HCT116 (cell line): ENCODE measurements around the gene FBXO21. TPM values are rescaled to one million over a fixed set of nuclear protein-coding genes. Genes with fewer than 3 reads are reported as not detected.

Experiments
- ATAC-seq: fragments of 200-7000 bp; cut with Tn5 transposase; 2 replicates; pipeline ENCODE4 v1.9.1; 2020; ENCODE audit warnings: mild to moderate bottlenecking, moderate library complexity
- BruUV-seq: library from RNA; stranded (reverse); fragments of 400-500 nt; replicated peaks from 2 replicates; lab custom pipeline; 2021; lab: Mats Ljungman, UMichigan
- CTCF ChIA-PET: fragments of 300-600 bp; sonication (Branson Sonifier 250); formaldehyde crosslinking; loops from one replicate; lab custom pipeline; 2021; ENCODE audit warnings: antibody characterized with exemption; lab: Charles Lee
- POLR2A ChIA-PET: fragments of 300-600, 350-600 bp; sonication (Branson Sonifier 250); formaldehyde crosslinking; loops from one replicate; lab custom pipeline; 2021; ENCODE audit warnings: antibody characterized with exemption; lab: Charles Lee
- RAD21 ChIA-PET, 2 experiments: fragments of 300-600 bp; sonication (Branson Sonifier 250); formaldehyde crosslinking; loops; one replicate each; lab custom pipeline; 2023; ENCODE audit warnings: low total read pairs in 2 of 2; ENCODE audit not compliant: uncharacterized antibody in 2 of 2, unreplicated experiment in 2 of 2, low non-redundant PET in 1 of 2; lab: Charles Lee
- DNase-seq: peaks from one replicate; pipeline ENCODE4 v3.0.0-alpha.2; 2010; ENCODE audit warnings: low read depth, low spot score
- H2AFZ ChIP-seq: fragments of 200-600 bp; shearing (Covaris generic), sonication (generic); 2 replicates; pipeline ENCODE4 v1.6.1; 2017; ENCODE audit warnings: low read depth, mixed run types, mixed read lengths, antibody characterized with exemption, low read length; ENCODE audit not compliant: poor library complexity, severe bottlenecking
- H3K27ac ChIP-seq: 2 replicates; pipeline ENCODE4 v1.5.1; 2012; ENCODE audit warnings: low read depth, low read length
- H3K27me3 ChIP-seq: fragments of 200-600 bp; sonication (generic); 2 replicates; pipeline ENCODE4 v1.6.1; 2016; ENCODE audit warnings: mixed run types, low read length, mixed read lengths; ENCODE audit not compliant: insufficient read depth
- H3K36me3 ChIP-seq, 2 experiments: fragments of 200-500 bp in 1 of 2; fragments of 200-600 bp in 1 of 2; sonication (Bioruptor generic) in 1 of 2; sonication (generic) in 1 of 2; 2 replicates each; pipeline versions ENCODE4 v1.5.1 to v1.6.1; 2014 to 2016; ENCODE audit warnings: low read length in 2 of 2, inconsistent platforms in 1 of 2, mixed read lengths in 1 of 2, mixed run types in 1 of 2; ENCODE audit not compliant: insufficient read depth in 2 of 2, control insufficient read depth in 1 of 2
- H3K4me1 ChIP-seq, 2 experiments: fragments of 200-600 bp in 1 of 2; sonication (generic) in 1 of 2; 2 replicates each; pipeline versions ENCODE4 v1.5.1 to v1.6.1; 2012 to 2017; ENCODE audit warnings: low read length in 2 of 2, inconsistent platforms in 1 of 2, mild to moderate bottlenecking in 1 of 2, mixed read lengths in 1 of 2, mixed run types in 1 of 2, moderate library complexity in 1 of 2; ENCODE audit not compliant: insufficient read depth in 2 of 2, control insufficient read depth in 1 of 2
- H3K4me2 ChIP-seq: fragments of 200-600 bp; sonication (generic); 2 replicates; pipeline ENCODE4 v1.6.1; 2017; ENCODE audit warnings: mixed run types, low read length, mixed read lengths
- H3K4me3 ChIP-seq, 2 experiments: fragments of 200-600 bp in 1 of 2; sonication (generic) in 1 of 2; replicated peaks in 1 of 2; 2 replicates each; pipeline ENCODE4 v1.5.1; 2011 to 2016; ENCODE audit warnings: low read length in 2 of 2, control low read depth in 1 of 2, low read depth in 1 of 2, mild to moderate bottlenecking in 1 of 2, mixed read lengths in 1 of 2, mixed run types in 1 of 2
- H3K79me2 ChIP-seq: fragments of 200-600 bp; sonication (generic); 2 replicates; pipeline ENCODE4 v1.6.1; 2017; ENCODE audit warnings: mild to moderate bottlenecking, mixed run types, low read length, moderate library complexity, mixed read lengths; ENCODE audit not compliant: insufficient read depth
- H3K9ac ChIP-seq: fragments of 200-600 bp; sonication (generic); 2 replicates; pipeline ENCODE4 v1.6.1; 2016; ENCODE audit warnings: low read length, mixed read lengths
- H3K9me2 ChIP-seq: fragments of 200-600 bp; sonication (generic), shearing (Covaris generic); 2 replicates; pipeline ENCODE4 v1.6.1; 2017; ENCODE audit warnings: mixed run types, mild to moderate bottlenecking, moderate library complexity; ENCODE audit not compliant: insufficient read depth
- H3K9me3 ChIP-seq, 2 experiments: fragments of 200-500 bp in 1 of 2; fragments of 200-600 bp in 1 of 2; sonication (Bioruptor generic) in 1 of 2; sonication (generic) in 1 of 2; 2 replicates each; pipeline ENCODE4 v1.6.1; 2014 to 2017; ENCODE audit warnings: low read length in 2 of 2, mixed read lengths in 2 of 2, inconsistent platforms in 1 of 2, low read depth in 1 of 2, mild to moderate bottlenecking in 1 of 2, mixed run types in 1 of 2, moderate library complexity in 1 of 2; ENCODE audit not compliant: control insufficient read depth in 1 of 2, insufficient read depth in 1 of 2
- H4K20me1 ChIP-seq: fragments of 200-600 bp; sonication (generic), shearing (Covaris generic); 2 replicates; pipeline ENCODE4 v1.6.1; 2017; ENCODE audit warnings: mixed run types, mild to moderate bottlenecking, moderate library complexity; ENCODE audit not compliant: insufficient read depth
- ATF3 ChIP-seq: IDR thresholded peaks from 2 replicates; pipeline ENCODE4 v1.6.1; 2012
- CEBPB ChIP-seq: IDR thresholded peaks from 2 replicates; pipeline ENCODE4 v1.6.1; 2012; ENCODE audit warnings: low read depth
- CTCF ChIP-seq, 3 experiments: fragments of 200-600 bp in 1 of 3; sonication (generic) in 1 of 3; IDR thresholded peaks in 2 of 3; conservative IDR thresholded peaks in 1 of 3; 2 replicates each; pipeline ENCODE4 v1.5.1; 2012 to 2017; ENCODE audit warnings: low read depth in 2 of 3, low read length in 2 of 3, antibody characterized with exemption in 1 of 3, borderline replicate concordance in 1 of 3, control low read depth in 1 of 3, mild to moderate bottlenecking in 1 of 3, mixed read lengths in 1 of 3, mixed run types in 1 of 3, moderate library complexity in 1 of 3; ENCODE audit not compliant: insufficient read depth in 1 of 3
- ELF1 ChIP-seq: IDR thresholded peaks from 2 replicates; pipeline ENCODE4 v1.6.1; 2012; ENCODE audit warnings: low read depth, borderline replicate concordance
- EZH2phosphoT487 ChIP-seq: fragments of 200-600 bp; IDR thresholded peaks from 2 replicates; pipeline ENCODE4 v1.6.1; 2018; ENCODE audit warnings: antibody characterized with exemption, borderline replicate concordance
- SIN3A ChIP-seq: IDR thresholded peaks from 2 replicates; pipeline ENCODE4 v1.6.1; 2012; ENCODE audit warnings: low read depth
- SRF ChIP-seq: IDR thresholded peaks from 2 replicates; pipeline ENCODE4 v1.6.1; 2012; ENCODE audit warnings: low read depth
- YY1 ChIP-seq: IDR thresholded peaks from 2 replicates; pipeline ENCODE4 v1.6.1; 2011; ENCODE audit warnings: low read length, low read depth, moderate library complexity, mild to moderate bottlenecking; ENCODE audit not compliant: insufficient replicate concordance; ENCODE audit errors: extremely low read depth
- ZNF274 ChIP-seq: fragments of 200-500 bp; sonication (Bioruptor generic); IDR thresholded peaks from 2 replicates; pipeline ENCODE4 v1.6.1; 2014; ENCODE audit warnings: mild to moderate bottlenecking, low read depth, low read length, inconsistent platforms
- intact Hi-C: fragments of 100-400 bp; cut with micrococcal nuclease; formaldehyde crosslinking; loops from 2 replicates; pipeline ENCODE4 v1.10.0; 2022
- total RNA-seq: library from RNA; stranded (reverse); gene quantifications from one replicate; pipeline ENCODE4 v1.2.1, GENCODE V29; 2021; ENCODE audit not compliant: unreplicated experiment

Gene FBXO21
- total RNA-seq, 1 experiment from 2014 or later = 45.5 TPM

GRCh38 chr12:117129391-117129790, 60.9 kb downstream of the FBXO21 start (continued):
- TF ChIP-seq CTCF (IDR thresholded peaks at IDR 0.05 in 2 of 3, conservative IDR thresholded peaks at IDR 0.05 in 1 of 3; ENCODE audit: borderline replicate concordance in 1 of 3, insufficient read depth in 1 of 3, low read depth in 2 of 3, low read length in 2 of 3) = no peak
- TF ChIP-seq ATF3 = no peak
- TF ChIP-seq YY1 = no peak
- no peak for TF ChIP-seq EZH2phosphoT487
- no peak for TF ChIP-seq SRF
- no peak for TF ChIP-seq ELF1
- TF ChIP-seq ZNF274 = no peak

DNA sequence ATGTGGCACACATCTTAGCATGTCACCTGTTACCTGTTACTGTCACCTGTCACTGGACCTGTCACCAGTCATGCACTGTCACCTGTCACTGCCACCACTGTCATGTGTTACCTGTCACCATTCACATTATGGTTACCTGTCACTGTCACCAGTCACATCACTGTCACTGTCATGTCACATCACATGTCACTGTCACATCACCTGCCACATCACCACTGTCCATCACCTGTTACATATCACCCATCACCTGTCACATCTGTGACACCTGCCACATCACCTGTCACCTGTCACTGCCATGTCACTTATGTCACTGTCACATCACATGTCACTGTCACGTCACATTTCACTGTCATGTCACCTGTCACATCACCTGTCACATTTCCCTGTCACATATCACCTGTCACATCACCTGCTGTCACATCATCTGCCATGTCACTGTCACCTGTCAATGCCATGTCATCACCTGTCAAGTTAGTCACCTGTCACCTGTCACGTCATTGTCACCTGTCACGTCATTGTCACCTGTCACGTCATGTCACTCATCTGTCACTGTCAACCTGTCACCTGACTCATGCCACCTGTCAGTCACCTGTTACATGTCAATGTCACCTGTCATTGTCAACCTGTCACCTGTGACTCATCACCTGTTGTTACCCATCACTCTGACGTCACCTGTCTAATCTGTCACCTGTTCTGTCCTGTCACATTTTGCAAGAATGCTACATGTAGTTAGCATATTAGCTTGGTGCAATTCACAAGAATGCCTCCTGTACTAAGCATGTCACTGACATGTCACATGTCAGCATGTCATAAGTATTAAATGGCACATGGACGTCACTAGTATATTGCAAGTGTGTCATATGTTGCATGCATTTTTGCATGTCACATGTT, 62.1 kb downstream of the FBXO21 start:
- POLR2A ChIA-PET = no interaction called here
- intact Hi-C loops = no loop called here

More for the DNA sequence above, 62.1 kb downstream of the FBXO21 start:
- Histone ChIP-seq H3K4me1 (peaks cover 8 to 12% of the 10 kb centered on the region in 2 experiments; a peak in 2 of 4 replicates), H2AFZ (no peak overlapping the region), H3K4me3 (no peak overlapping the region), H3K79me2 (no peaks in the 10 kb centered on the region), H3K27ac (no peak overlapping the region), H3K4me2 (no peak overlapping the region), H3K36me3 (no peaks in the 10 kb centered on the region), H3K9me3 (peaks cover 0 to 18% of the 10 kb centered on the region in 2 experiments; a peak in 1 of 4 replicates), H4K20me1 (no peaks in the 10 kb centered on the region), H3K9ac (no peak overlapping the region), H3K9me2 (no peaks in the 10 kb centered on the region), H3K27me3 (no peaks in the 10 kb centered on the region)
- ATAC-seq (no peak), DNase-seq (no peak)
- CTCF ChIA-PET = no interaction called here
- RAD21 ChIA-PET = no interaction called here
- no TSS peak for BruUV-seq
- TF ChIP-seq SIN3A (0 out of 2 replicates have a peak, but pooled peaks have one; percentile 25), CEBPB (no peak)
